Kidney capillary endothelial cell (primary cell): Measurements from ENCODE around the gene TMEM140.
"Not testable (repeated sequence)": the region's sequence is repeated elsewhere in the genome, so short reads cannot be mapped to it uniquely, and the experiment has no call there.

ENCODE experiments used
- DNase-seq: peaks from one replicate; pipeline ENCODE4 v3.0.0-alpha.2; 2018; ENCODE audit warnings: low spot score

TMEM140 gene

GRCh38 chr7:135147899-135148721 is at the start of gene TMEM140:
TSS of gene TMEM140 (plus strand) at chr7:135148072. CDS start at chr7:135164442, 16,370 bp downstream.
- peak; percentile 51 for DNase-seq

- DNase-seq = peak; percentile 80
Observed at GRCh38 chr7:135098391-135098790, 49.5 kb upstream of the TMEM140 start.

- peak; percentile 12 for DNase-seq
Observed at GRCh38 chr7:135100856-135101255, 47.0 kb upstream of the TMEM140 start.

- DNase-seq = no peak
Observed at GRCh38 chr7:135102372-135102771, 45.5 kb upstream of the TMEM140 start.

GRCh38 chr7:135109562-135109961 is 38.3 kb upstream of the TMEM140 start:
- DNase-seq = no peak

- DNase-seq = no peak
Observed at GRCh38 chr7:135109976-135110375, 37.9 kb upstream of the TMEM140 start.

- DNase-seq = no peak
Observed at GRCh38 chr7:135111379-135111778, 36.5 kb upstream of the TMEM140 start.

GRCh38 chr7:135114622-135115021 is 33.2 kb upstream of the TMEM140 start:
- DNase-seq = no peak

- DNase-seq = no peak
Observed at GRCh38 chr7:135117096-135117495, 30.8 kb upstream of the TMEM140 start.

- no peak for DNase-seq
Observed at GRCh38 chr7:135121868-135122267, 26.0 kb upstream of the TMEM140 start.

GRCh38 chr7:135124631-135125030 is 23.2 kb upstream of the TMEM140 start:
- DNase-seq = not testable (repeated sequence)

- DNase-seq = no peak
Observed at GRCh38 chr7:135128931-135129330, 18.9 kb upstream of the TMEM140 start.

- DNase-seq = no peak
Observed at GRCh38 chr7:135129579-135129978, 18.3 kb upstream of the TMEM140 start.

- DNase-seq = no peak
Observed at GRCh38 chr7:135143885-135144668, 3.8 kb upstream of the TMEM140 start.

GRCh38 chr7:135147341-135147898 is 452 bp upstream of the TMEM140 start:
- no peak for DNase-seq

GRCh38 chr7:135150072-135150782 is 2.4 kb downstream of the TMEM140 start:
- no peak for DNase-seq

GRCh38 chr7:135151132-135151531 is 3.3 kb downstream of the TMEM140 start:
- no peak for DNase-seq

- DNase-seq = no peak
Observed at GRCh38 chr7:135151533-135151932, 3.7 kb downstream of the TMEM140 start.

- no peak for DNase-seq
Observed at GRCh38 chr7:135152442-135152841, 4.6 kb downstream of the TMEM140 start.

GRCh38 chr7:135154734-135155133 is 6.9 kb downstream of the TMEM140 start:
- DNase-seq = no peak

- DNase-seq = no peak
Observed at GRCh38 chr7:135156290-135156689, 8.4 kb downstream of the TMEM140 start.

- DNase-seq = no peak
Observed at GRCh38 chr7:135158141-135158655, 10.3 kb downstream of the TMEM140 start.
